Glutamatergic neuron (in vitro differentiated cells): ENCODE measurements around the gene ENC1. TPM values are rescaled to one million over a fixed set of nuclear protein-coding genes. Genes with fewer than 3 reads are reported as not detected.

Experiments used
- DNase-seq: peaks from one replicate; pipeline ENCODE4 v3.0.0; 2022
- H3K27ac Mint-ChIP-seq: one replicate; pipeline ENCODE4 v1.8.0; 2020; ENCODE audit warnings: mild to moderate bottlenecking, mixed read lengths, inconsistent platforms; ENCODE audit not compliant: unreplicated experiment
- H3K27me3 Mint-ChIP-seq: one replicate; pipeline ENCODE4 v1.8.0; 2020; ENCODE audit warnings: mild to moderate bottlenecking, moderate library complexity, mixed read lengths, inconsistent platforms; ENCODE audit not compliant: unreplicated experiment
- H3K36me3 Mint-ChIP-seq: one replicate; pipeline ENCODE4 v1.8.0; 2020; ENCODE audit warnings: mild to moderate bottlenecking, mixed read lengths, inconsistent platforms; ENCODE audit not compliant: unreplicated experiment
- H3K4me1 Mint-ChIP-seq: one replicate; pipeline ENCODE4 v1.8.0; 2020; ENCODE audit warnings: mild to moderate bottlenecking, low read depth, mixed read lengths, inconsistent platforms; ENCODE audit not compliant: unreplicated experiment
- H3K4me3 Mint-ChIP-seq: one replicate; pipeline ENCODE4 v1.8.0; 2020; ENCODE audit warnings: mild to moderate bottlenecking, mixed read lengths, inconsistent platforms; ENCODE audit not compliant: unreplicated experiment
- H3K9me3 Mint-ChIP-seq: one replicate; pipeline ENCODE4 v1.8.0; 2020; ENCODE audit warnings: mild to moderate bottlenecking, moderate library complexity, mixed read lengths, inconsistent platforms; ENCODE audit not compliant: unreplicated experiment
- total RNA-seq: library from RNA; stranded (reverse); fragmentation: NEBNext Ultra II Directional; extraction: Animal tissue kit (Norgen Biotek cat#: 25700); gene quantifications from one replicate; pipeline ENCODE4 v1.2.1, GENCODE V29; 2021; ENCODE audit not compliant: unreplicated experiment
- TF ChIP-seq, protein P1 (sequence below): fragments of 200-600 bp; sonication (generic); IDR thresholded peaks from one replicate; pipeline ENCODE4 v1.5.0; 2021; ENCODE audit not compliant: partially characterized antibody, unreplicated experiment

ENC1 gene
- total RNA-seq, 1 donor from 2014 or later, result 302 TPM

DNA sequence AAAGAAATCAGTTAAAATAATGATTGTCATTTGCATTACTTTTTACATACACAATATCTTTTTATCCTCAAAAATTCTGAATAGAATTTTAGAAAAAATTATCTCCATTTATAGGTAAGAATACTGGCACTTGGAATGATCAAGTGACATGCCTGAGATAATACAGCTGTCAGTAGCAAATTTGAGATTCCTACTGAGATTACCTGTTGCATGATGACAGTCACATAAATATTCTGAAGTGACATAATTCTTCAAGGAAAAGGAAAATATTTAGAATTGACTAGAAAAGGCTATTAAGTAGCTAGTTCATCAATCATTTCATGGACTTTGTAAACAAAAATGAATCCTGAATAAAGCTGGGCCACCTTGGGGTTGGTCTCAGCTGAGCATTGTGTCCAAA is 15.2 kb upstream of the ENC1 start:
- Mint-ChIP-seq H3K4me1 (peaks cover 13% of the 10 kb centered on the region), H3K27ac (no peak overlapping the region), H3K9me3 (peaks cover 4% of the 10 kb centered on the region), H3K4me3 (no peak overlapping the region), H3K27me3 (peaks cover 3% of the 10 kb centered on the region), H3K36me3 (peaks cover 8% of the 10 kb centered on the region)
- TF ChIP-seq, protein P1, sequence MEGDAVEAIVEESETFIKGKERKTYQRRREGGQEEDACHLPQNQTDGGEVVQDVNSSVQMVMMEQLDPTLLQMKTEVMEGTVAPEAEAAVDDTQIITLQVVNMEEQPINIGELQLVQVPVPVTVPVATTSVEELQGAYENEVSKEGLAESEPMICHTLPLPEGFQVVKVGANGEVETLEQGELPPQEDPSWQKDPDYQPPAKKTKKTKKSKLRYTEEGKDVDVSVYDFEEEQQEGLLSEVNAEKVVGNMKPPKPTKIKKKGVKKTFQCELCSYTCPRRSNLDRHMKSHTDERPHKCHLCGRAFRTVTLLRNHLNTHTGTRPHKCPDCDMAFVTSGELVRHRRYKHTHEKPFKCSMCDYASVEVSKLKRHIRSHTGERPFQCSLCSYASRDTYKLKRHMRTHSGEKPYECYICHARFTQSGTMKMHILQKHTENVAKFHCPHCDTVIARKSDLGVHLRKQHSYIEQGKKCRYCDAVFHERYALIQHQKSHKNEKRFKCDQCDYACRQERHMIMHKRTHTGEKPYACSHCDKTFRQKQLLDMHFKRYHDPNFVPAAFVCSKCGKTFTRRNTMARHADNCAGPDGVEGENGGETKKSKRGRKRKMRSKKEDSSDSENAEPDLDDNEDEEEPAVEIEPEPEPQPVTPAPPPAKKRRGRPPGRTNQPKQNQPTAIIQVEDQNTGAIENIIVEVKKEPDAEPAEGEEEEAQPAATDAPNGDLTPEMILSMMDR, result no peak
- DNase-seq, result no peak

DNA sequence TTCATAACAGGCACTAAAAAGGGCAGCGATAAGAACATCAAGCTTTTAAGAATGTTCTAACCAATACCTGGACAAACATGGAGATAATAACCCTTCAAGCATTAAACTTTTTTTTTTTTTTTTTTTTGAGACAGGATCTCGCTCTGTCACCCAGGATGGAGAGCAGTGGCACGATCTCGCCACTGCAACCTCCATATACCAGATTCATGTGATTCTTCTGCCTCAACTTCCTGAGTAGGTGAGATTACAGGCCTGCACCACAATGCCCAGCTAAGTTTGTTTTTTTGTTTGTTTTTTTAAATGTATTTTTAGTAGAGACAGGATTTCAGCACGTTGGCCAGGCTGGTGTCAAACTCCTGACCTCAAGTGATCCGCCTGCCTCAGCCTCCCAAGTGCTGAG is 14.7 kb upstream of the ENC1 start:
- peaks cover 2% of the 10 kb centered on the region for H3K9me3 Mint-ChIP-seq
- DNase-seq, result no peak
- peaks cover 3% of the 10 kb centered on the region for H3K27me3 Mint-ChIP-seq
- TF ChIP-seq, protein P1, result no peak
- no peak overlapping the region for H3K4me3 Mint-ChIP-seq
- H3K4me1 Mint-ChIP-seq, result peaks cover 8% of the 10 kb centered on the region
- H3K36me3 Mint-ChIP-seq, result peaks cover 8% of the 10 kb centered on the region
- H3K27ac Mint-ChIP-seq, result no peak overlapping the region

DNA sequence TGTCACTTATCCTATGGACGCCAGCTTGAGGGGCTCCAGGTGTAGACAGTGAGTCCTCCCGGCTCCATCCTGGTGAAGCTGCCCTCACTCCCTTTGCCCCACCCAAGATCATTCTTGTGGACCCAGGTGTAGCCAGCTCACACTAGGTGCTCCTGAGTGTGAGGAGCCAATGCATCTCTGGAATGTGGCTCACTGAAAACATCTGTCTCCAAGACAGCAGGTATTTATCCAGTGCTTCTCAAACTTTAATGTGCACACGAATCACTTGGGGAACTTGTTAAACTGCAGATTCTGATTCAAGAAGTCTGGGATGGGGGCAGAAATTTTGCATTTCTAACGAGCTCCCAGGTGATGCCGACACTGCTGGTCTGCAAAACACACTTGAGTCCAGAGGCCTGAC is 13.5 kb upstream of the ENC1 start:
- no peak overlapping the region for H3K4me3 Mint-ChIP-seq
- no peak for DNase-seq
- peaks cover 8% of the 10 kb centered on the region for H3K36me3 Mint-ChIP-seq
- peaks cover 4% of the 10 kb centered on the region for H3K9me3 Mint-ChIP-seq
- H3K27me3 Mint-ChIP-seq, result peaks cover 5% of the 10 kb centered on the region
- H3K27ac Mint-ChIP-seq, result no peak overlapping the region
- H3K4me1 Mint-ChIP-seq, result peaks cover 4% of the 10 kb centered on the region
- TF ChIP-seq, protein P1, result no peak

DNA sequence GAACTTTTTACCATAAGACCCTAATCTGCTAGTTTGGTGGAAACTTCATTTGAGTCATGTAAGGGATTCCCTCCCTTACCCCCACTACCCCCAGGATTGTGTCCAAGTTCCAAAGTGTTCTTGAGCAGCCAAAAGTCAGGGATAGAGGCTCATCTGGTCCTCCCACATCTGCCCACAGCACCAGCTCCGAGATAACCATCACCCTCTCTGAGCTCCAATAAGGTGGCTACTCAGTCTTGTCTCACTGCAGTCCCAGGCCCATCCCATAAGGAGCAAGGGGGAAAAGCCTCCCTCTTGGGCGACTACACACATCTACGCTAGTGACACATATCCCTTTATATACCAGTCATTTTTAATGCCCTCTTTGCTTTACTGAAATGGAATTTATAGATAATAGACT is 12.0 kb upstream of the ENC1 start:
- no peak for DNase-seq
- Mint-ChIP-seq H3K36me3 (peaks cover 5% of the 10 kb centered on the region), H3K9me3 (peaks cover 4% of the 10 kb centered on the region), H3K4me1 (peaks cover 9% of the 10 kb centered on the region), H3K27ac (no peak overlapping the region), H3K4me3 (no peak overlapping the region), H3K27me3 (peaks cover 5% of the 10 kb centered on the region)
- TF ChIP-seq, protein P1, result no peak

DNA sequence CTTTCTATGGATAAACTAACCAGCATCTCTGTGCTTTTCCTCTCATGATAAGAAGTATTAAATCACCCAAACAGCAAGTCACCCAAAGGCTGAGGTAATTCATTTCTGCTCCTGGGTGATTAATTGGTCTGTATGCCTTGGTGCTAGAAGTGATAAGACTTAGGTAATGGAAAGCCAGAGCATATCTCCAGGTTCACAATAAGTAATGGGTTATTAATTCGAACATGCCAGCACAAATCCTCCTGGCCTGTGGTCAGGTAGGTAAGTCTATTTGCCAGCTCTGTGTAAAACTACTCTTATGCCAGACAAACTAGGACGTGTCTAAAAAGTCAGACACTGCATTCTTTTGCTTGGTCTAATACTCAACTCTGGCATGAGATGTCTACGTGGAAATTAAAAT is 11.2 kb upstream of the ENC1 start:
- Mint-ChIP-seq H3K27me3 (peaks cover 5% of the 10 kb centered on the region), H3K27ac (no peak overlapping the region), H3K4me3 (no peak overlapping the region), H3K9me3 (peaks cover 4% of the 10 kb centered on the region), H3K4me1 (peaks cover 15% of the 10 kb centered on the region), H3K36me3 (no peaks in the 10 kb centered on the region)
- TF ChIP-seq, protein P1, result no peak
- DNase-seq, result no peak
